ENCODE data around the gene SLC66A1.
A peak's percentile ranks its signal among the peaks of the same experiment; 100 is the strongest.
"Not testable (repeated sequence)": the region's sequence is repeated elsewhere in the genome, so short reads cannot be mapped to it uniquely, and the experiment has no call there.

Gene SLC66A1

GRCh38 chr1:19311931-19312781 lies at the start of gene SLC66A1, which contains the start of gene AKR7A2:
Gene SLC66A1, plus strand, starts transcription at chr1:19312326. Its CDS starts 5,352 bp downstream, at chr1:19317678.
Gene AKR7A2, minus strand, starts transcription at chr1:19312144. Its CDS starts 20 bp downstream, at chr1:19312124.
- DNase-seq, result peak; percentile 91

GRCh38 chr1:19262744-19263143 lies 49.4 kb upstream of the SLC66A1 start:
- DNase-seq, result no peak

- DNase-seq, result no peak
Observed at GRCh38 chr1:19268445-19268844, 43.7 kb upstream of the SLC66A1 start.

- DNase-seq, result not testable (repeated sequence)
Observed at GRCh38 chr1:19269427-19270342, 42.4 kb upstream of the SLC66A1 start.

GRCh38 chr1:19270343-19270730 lies 41.8 kb upstream of the SLC66A1 start:
- not testable (repeated sequence) for DNase-seq

GRCh38 chr1:19272064-19272463 lies 40.1 kb upstream of the SLC66A1 start:
- no peak for DNase-seq

- DNase-seq, result no peak
Observed at GRCh38 chr1:19273106-19273843, 38.9 kb upstream of the SLC66A1 start.

- DNase-seq, result not testable (repeated sequence)
Observed at GRCh38 chr1:19273844-19274531, 38.1 kb upstream of the SLC66A1 start.

- DNase-seq, result no peak
Observed at GRCh38 chr1:19274636-19275035, 37.5 kb upstream of the SLC66A1 start.

- DNase-seq, result no peak
Observed at GRCh38 chr1:19283891-19284290, 28.2 kb upstream of the SLC66A1 start.

GRCh38 chr1:19284881-19285280 lies 27.2 kb upstream of the SLC66A1 start:
- no peak for DNase-seq

GRCh38 chr1:19285366-19285765 lies 26.8 kb upstream of the SLC66A1 start:
- DNase-seq, result not testable (repeated sequence)

GRCh38 chr1:19285807-19286206 lies 26.3 kb upstream of the SLC66A1 start:
- DNase-seq, result not testable (repeated sequence)

GRCh38 chr1:19287436-19288185 lies 24.5 kb upstream of the SLC66A1 start:
- no peak for DNase-seq

- DNase-seq, result peak; percentile 75
Observed at GRCh38 chr1:19288324-19289241, 23.5 kb upstream of the SLC66A1 start, which contains the start of gene AKR7A3. Gene AKR7A3, minus strand, starts transcription at chr1:19288770. Its CDS starts 61 bp downstream, at chr1:19288709.

- DNase-seq, result no peak
Observed at GRCh38 chr1:19289244-19289643, 22.9 kb upstream of the SLC66A1 start.

- DNase-seq, result no peak
Observed at GRCh38 chr1:19294638-19295037, 17.5 kb upstream of the SLC66A1 start.

GRCh38 chr1:19300211-19300610 lies 11.9 kb upstream of the SLC66A1 start:
- DNase-seq, result no peak

GRCh38 chr1:19304081-19304480 lies 8.0 kb upstream of the SLC66A1 start:
- not testable (repeated sequence) for DNase-seq

- DNase-seq, result no peak
Observed at GRCh38 chr1:19305880-19306279, 6.2 kb upstream of the SLC66A1 start.
